Stomach (tissue), 9 donors: Measurements from ENCODE around the gene MYBPC2. TPM values are rescaled to one million over a fixed set of nuclear protein-coding genes. Genes with fewer than 3 reads are reported as not detected.

Source experiments
- DNase-seq, 2 donors: peaks; one replicate each; pipeline versions ENCODE4 v3.0.0 to v3.0.0-alpha.2; 2013 to 2019
- H3K27ac ChIP-seq, 5 donors: fragments of 200-600 bp in 4 of 5; sonication (generic) in 4 of 5; one replicate each; pipeline ENCODE4 v1.5.1; 2013 to 2019; ENCODE audit warnings: mild to moderate bottlenecking in 1 of 5, moderate library complexity in 1 of 5
- H3K27me3 ChIP-seq, 3 donors: fragments of 200-600 bp; sonication (generic); one replicate each; pipeline ENCODE4 v1.5.1; 2017 to 2019; ENCODE audit warnings: mixed run types in 1 of 3
- H3K36me3 ChIP-seq, 4 donors: fragments of 200-600 bp; sonication (generic); 1 replicate in 3 of 4; 2 replicates in 1 of 4; pipeline ENCODE4 v1.5.1; 2016 to 2019
- H3K4me1 ChIP-seq, 4 donors: fragments of 200-600 bp; sonication (generic); one replicate each; pipeline ENCODE4 v1.5.1; 2016 to 2019
- H3K4me3 ChIP-seq, 4 donors: fragments of 200-600 bp; sonication (generic) in 3 of 4; one replicate each; pipeline ENCODE4 v1.5.1; 2016 to 2019; ENCODE audit warnings: mild to moderate bottlenecking in 1 of 4
- H3K9me3 ChIP-seq, 4 donors: fragments of 200-600 bp; sonication (generic); one replicate each; pipeline ENCODE4 v1.5.1; 2016 to 2019
- CTCF ChIP-seq, 7 experiments: fragments of 450-650 bp in 4 of 7; fragments of 200-600 bp in 3 of 7; sonication (generic) in 3 of 7; IDR thresholded peaks; one replicate each; pipeline ENCODE4 v1.5.1; 2016 to 2019; ENCODE audit warnings: antibody characterized with exemption in 7 of 7, control low read depth in 2 of 7, mild to moderate bottlenecking in 1 of 7
- EP300 ChIP-seq: sonication (generic); formaldehyde crosslinking; IDR thresholded peaks from one replicate; pipeline ENCODE4 v1.6.1; 2017; ENCODE audit warnings: antibody characterized with exemption
- POLR2A ChIP-seq, 4 donors: fragments of 450-650 bp; IDR thresholded peaks; one replicate each; pipeline ENCODE4 v1.6.1; 2016; ENCODE audit warnings: antibody characterized with exemption in 4 of 4, control low read depth in 2 of 4, mild to moderate bottlenecking in 1 of 4, moderate library complexity in 1 of 4
- POLR2AphosphoS5 ChIP-seq, 3 donors: sonication (generic); formaldehyde crosslinking; IDR thresholded peaks; one replicate each; pipeline ENCODE4 v1.6.1; 2016; ENCODE audit warnings: antibody characterized with exemption in 3 of 3
- WGBS, 5 donors: extraction: QIAGEN DNeasy Blood & Tissue Kit in 3 of 5; methylation state at CpG; one replicate each; pipeline versions ENCODE4 v1.1.5 to v1.1.7; 2013 to 2018; 5-methylcytosine and 5-hydroxymethylcytosine counted together
- intact Hi-C: fragments of 100-400 bp; cut with DNase I; formaldehyde crosslinking; loops from one replicate; pipeline ENCODE4 v1.15.1; 2023; ENCODE audit warnings: low total_unique reads
- polyA plus RNA-seq, 3 donors: library from polyadenylated mRNA; stranded (reverse); fragments of 200-250 nt; gene quantifications; one replicate each; pipeline ENCODE4 v1.2.3, GENCODE V29; 2013
- total RNA-seq, 5 donors: library from RNA; depleted of rRNA; stranded (reverse); fragments of >200 nt; gene quantifications; one replicate each; pipeline versions ENCODE4 v1.1.0 to v1.2.3, GENCODE V29; 2014 to 2016
- donor health status: healthy with polysubstance abuse.
- donor health status: Bipolar disorder and iron deficiency.
- donor health status: healthy.

The MYBPC2 gene
- total and polyA plus RNA-seq, 8 donors = 0.10 to 0.31 TPM; not detected in 6

GRCh38 chr19:50457300-50457699, 24.6 kb downstream of the MYBPC2 start:
- no peaks in the 10 kb centered on the region for H3K36me3 ChIP-seq
- 80 to 92% (median 84%) methylated on average over 5 of the region's 5 CpGs for WGBS, 5 donors
- TF ChIP-seq EP300 (no peak), POLR2A (IDR thresholded peaks at IDR 0.05) (no peak)
- no peak overlapping the region for H3K27ac ChIP-seq
- peaks cover 0 to 59% (median 31%) of the 10 kb centered on the region in 3 donors for H3K27me3 ChIP-seq
- no peaks in the 10 kb centered on the region for H3K4me1 ChIP-seq
- H3K9me3 ChIP-seq = no peaks in the 10 kb centered on the region
- intact Hi-C loops = loop anchor here (5.0 kb wide), 1 partner anchor 90 kb away; the partner anchor contains the start of gene NAPSA
- no peak overlapping the region for H3K4me3 ChIP-seq
- no peak for DNase-seq

DNA sequence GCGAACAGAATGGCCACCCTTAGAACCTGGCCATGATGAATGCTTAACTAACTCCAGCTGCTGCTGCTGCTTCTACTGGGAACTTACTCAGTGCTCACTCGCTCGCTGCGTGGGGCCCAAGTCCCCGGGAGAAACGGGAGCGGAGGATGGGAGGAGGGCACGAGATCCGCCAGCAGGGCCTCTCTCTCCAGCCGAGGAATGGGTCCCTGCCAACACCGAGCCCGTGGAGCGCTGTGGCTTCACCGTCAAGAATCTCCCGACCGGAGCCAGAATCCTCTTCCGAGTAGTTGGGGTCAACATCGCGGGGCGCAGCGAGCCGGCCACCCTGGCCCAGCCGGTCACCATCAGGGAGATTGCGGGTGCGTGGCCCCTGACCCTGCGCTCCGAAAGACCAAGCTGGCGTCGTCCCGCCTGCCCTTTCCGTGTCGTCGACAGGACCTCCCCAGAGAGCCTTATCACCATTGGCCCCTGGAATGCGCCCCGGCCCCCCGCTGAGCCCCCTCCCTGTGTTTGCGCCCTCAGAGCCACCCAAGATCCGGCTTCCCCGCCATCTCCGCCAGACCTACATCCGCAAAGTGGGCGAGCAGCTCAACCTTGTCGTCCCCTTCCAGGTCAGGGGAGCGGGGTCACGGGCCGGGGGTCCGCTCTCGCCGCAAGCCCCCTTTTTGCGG, 25.8 kb downstream of the MYBPC2 start:
- Histone ChIP-seq H3K27me3 (peaks cover 0 to 60% (median 31%) of the 10 kb centered on the region in 3 donors), H3K9me3 (no peaks in the 10 kb centered on the region), H3K27ac (no peak overlapping the region), H3K4me1 (no peaks in the 10 kb centered on the region), H3K4me3 (no peak overlapping the region), H3K36me3 (no peaks in the 10 kb centered on the region)
- WGBS, 5 donors = 34 to 50% (median 39%) methylated on average over 30 to 50 of the region's 50 CpGs
- TF ChIP-seq EP300 (no peak), CTCF (IDR thresholded peaks at IDR 0.05) (no peak), POLR2AphosphoS5 (IDR thresholded peaks at IDR 0.05) (no peak), POLR2A (IDR thresholded peaks at IDR 0.05) (no peak)
- intact Hi-C loops = loop anchor here (5.0 kb wide), 1 partner anchor 91 kb away; the partner anchor contains the start of gene NAPSA
- peak in 1 of 2 donors; percentile 32 for DNase-seq

GRCh38 chr19:50459067-50459456, 26.4 kb downstream of the MYBPC2 start:
- intact Hi-C loops = loop anchor here (5.0 kb wide), 1 partner anchor 92 kb away; the partner anchor contains the start of gene NAPSA
- Histone ChIP-seq H3K27me3 (peaks cover 0 to 60% (median 31%) of the 10 kb centered on the region in 3 donors), H3K27ac (no peak overlapping the region), H3K36me3 (no peaks in the 10 kb centered on the region), H3K4me3 (no peak overlapping the region), H3K4me1 (no peaks in the 10 kb centered on the region), H3K9me3 (no peaks in the 10 kb centered on the region)
- WGBS, 5 donors = 49 to 85% (median 55%) methylated on average over 4 to 32 of the region's 32 CpGs
- TF ChIP-seq CTCF (IDR thresholded peaks at IDR 0.05) (no peak), POLR2A (IDR thresholded peaks at IDR 0.05) (no peak), EP300 (no peak), POLR2AphosphoS5 (IDR thresholded peaks at IDR 0.05) (no peak)
- no peak for DNase-seq

DNA sequence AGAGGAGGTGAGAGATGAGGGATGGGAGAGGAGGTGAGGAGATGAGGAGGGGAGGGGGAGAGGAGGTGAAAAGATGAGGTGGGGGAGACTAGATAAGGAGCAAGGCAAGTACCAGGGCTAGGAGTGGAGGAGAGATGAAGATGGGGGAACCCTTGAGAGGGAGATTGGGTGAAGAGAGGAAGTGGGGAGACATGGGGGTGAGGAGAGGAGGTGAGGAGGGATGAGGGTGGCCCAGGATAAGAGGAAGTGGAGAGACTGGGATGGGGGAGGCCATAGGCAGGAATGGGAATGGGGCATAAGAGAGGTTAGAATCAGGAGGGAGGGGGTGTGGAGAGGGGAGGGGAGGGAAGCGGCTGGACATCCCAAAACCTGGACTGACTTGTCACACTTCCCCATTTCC, 26.9 kb downstream of the MYBPC2 start:
- Histone ChIP-seq H3K36me3 (no peaks in the 10 kb centered on the region), H3K27ac (no peak overlapping the region), H3K4me3 (no peak overlapping the region), H3K9me3 (no peaks in the 10 kb centered on the region), H3K4me1 (no peaks in the 10 kb centered on the region), H3K27me3 (peaks cover 0 to 66% (median 31%) of the 10 kb centered on the region in 3 donors)
- 43 to 71% (median 55%) methylated on average over 1 of the region's 1 CpG for WGBS, 5 donors
- intact Hi-C loops = loop anchor here (5.0 kb wide), 1 partner anchor 92 kb away; the partner anchor contains the start of gene NAPSA
- no peak for DNase-seq
- no peak for TF ChIP-seq POLR2AphosphoS5 (IDR thresholded peaks at IDR 0.05)
- TF ChIP-seq CTCF (IDR thresholded peaks at IDR 0.05) = no peak
- no peak for TF ChIP-seq POLR2A (IDR thresholded peaks at IDR 0.05)
- no peak for TF ChIP-seq EP300
